ENCODE measurements around the gene MEGF11. TPM values are rescaled to one million over a fixed set of nuclear protein-coding genes. Genes with fewer than 3 reads are reported as not detected.

Gene MEGF11
- total RNA-seq, 1 experiment from 2014 or later = 0.02 TPM

DNA sequence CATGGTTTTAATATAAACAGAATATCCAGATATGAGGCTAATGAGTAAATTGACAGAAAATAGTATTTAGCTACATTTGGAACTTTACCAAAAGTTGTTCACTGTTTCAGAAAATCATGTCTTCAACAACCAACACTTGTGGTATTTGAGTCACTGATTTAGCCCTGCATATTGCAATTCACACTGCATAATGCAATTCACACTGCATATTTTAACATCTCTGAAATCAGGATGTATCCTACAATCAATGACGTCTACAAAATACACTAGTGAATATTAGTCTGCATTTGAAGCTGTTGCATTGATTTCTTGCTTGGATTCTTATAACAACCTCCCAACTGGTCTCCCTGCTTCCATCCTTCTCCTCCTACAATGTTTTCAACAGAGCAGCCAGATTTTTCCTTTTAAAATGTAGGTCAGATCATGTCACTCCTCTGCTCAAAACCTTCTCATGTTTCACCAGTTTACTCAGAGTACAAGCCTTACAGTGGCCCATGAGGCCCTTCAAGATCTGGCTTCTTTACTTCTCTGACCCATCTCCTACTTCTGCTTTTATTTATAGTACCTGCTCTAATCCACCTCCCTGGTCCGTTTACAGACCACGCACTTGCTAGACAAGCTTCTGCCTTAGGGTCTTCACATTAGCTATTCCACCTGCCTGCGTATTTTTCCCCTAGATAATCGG is 395.7 kb downstream of the MEGF11 start:
- no peak for DNase-seq (ENCODE audit: low read depth)

DNA sequence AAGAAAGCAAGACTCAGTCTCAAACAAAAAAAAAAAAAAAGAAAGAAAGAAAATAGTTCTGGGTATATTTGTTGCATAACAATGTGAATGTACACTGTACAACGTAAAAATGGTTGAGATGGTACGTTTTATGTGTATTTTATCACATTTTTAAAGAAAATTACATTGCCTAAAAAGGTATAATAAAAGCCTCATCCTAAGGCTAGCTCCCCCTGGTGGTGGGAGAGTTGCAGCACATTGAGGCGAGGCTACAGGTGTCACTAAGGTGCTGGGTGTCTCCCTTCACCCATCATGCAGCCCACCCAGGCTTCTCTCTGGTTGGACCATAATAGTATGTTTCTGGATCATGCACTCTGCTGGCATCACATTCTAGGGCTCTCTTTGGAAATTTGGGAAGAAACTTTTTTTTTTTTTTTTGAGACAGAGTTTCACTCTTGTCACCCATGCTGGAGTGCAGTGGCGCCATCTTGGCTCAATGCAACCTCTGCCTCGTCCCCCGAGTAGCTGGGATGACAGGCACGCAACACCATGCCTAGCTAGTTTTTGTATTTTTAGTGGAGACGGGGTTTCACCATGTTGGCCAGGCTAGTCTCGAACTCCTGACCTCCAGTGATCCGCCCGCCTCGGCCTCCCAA is 396.6 kb downstream of the MEGF11 start:
- peak; percentile 63 for DNase-seq (ENCODE audit: low read depth)

DNA sequence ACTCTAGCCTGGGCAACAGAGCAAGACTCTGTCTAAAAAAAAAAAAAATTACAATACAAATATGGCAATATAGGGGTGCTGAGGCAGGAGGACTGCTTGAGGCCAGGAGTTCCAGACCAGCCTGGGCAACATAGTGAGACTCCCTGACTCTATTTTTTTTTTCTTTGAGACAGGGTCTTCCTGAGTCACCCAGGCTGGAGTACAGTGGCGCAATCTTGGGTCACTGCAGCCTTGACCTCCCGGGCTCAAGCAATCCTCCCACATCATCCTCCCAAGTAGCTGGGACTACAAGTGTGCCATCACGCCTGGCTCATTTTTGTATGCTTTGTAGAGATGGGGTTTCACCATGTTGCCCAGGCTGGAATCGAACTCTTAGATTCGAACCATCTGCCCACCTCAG is 401.6 kb downstream of the MEGF11 start:
- no peak for DNase-seq (ENCODE audit: low read depth)

DNA sequence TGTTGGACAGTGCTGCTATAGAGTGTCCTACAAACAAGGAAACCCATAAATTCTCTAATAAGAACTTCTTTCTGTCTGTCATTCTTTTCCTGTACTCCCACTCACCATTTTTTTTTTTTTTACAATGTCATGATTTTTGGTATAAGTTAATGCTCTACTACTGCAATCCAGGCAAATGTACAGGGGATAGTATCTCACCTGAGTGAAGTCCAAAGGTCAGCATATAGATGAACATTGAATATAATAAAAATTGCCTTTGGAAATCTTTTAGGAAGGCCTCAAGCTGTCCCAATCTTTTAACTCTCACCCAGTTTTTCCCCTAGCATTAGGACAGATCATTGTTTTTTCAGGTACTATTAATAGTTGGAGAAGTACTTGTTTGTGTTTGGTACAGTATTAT is 405.6 kb downstream of the MEGF11 start:
- DNase-seq (ENCODE audit: low read depth) = no peak

DNA sequence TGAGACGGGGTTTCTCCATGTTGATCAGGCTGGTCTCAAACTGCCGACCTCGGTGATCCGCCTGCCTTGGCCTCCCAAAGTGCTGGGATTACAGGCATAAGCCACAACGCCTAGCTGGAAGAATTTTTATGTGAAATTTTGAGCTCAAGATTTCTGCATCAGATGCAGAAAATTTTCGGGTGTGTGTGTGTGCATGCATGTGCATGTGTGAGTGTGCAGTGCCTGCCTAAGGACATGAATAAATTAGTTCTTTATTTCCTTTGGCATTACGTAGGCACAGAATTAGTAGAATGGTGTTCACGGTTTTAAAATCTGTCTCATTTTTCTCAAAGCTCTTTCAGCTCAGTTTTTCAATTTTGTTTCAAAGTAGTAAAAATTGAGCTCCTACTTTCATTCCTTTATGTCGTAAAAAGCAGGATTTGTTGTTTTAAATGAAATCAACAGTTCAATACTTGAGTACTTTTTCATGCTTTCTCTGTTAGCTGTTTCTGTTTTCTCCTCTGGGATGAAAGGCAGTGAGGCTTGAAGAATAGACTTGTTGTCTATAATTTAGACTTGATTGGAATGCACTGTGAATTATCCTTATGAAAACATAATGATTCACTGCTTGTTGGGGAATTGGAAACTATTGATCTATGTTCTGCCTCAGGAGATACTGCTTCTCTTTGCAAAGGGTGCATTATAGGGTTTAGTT is 407.6 kb downstream of the MEGF11 start:
- DNase-seq (ENCODE audit: low read depth) = no peak

Other genes with a start within 250 kb of the MEGF11 start
- gene DIS3L, start 39.8 kb upstream of the MEGF11 start, total RNA-seq (2014; rRNA removed; shearing (Covaris generic)) = 9.9 and 11.4 TPM in 2 replicates
- gene TIPIN, start 102.9 kb upstream of the MEGF11 start, total RNA-seq (2014; rRNA removed; shearing (Covaris generic)) = 17.9 and 25.2 TPM in 2 replicates
- gene MAP2K1, start 133.2 kb upstream of the MEGF11 start, total RNA-seq (2014; rRNA removed; shearing (Covaris generic)) = 49.0 and 65.6 TPM in 2 replicates
- 38.4 and 44.9 TPM in 2 replicates for gene SNAPC5, start 244.0 kb upstream of the MEGF11 start, total RNA-seq (2014; rRNA removed; shearing (Covaris generic))